Inflammatory macrophage treated with lipopolysaccharide for 4 hours (primary cell): ENCODE results near the gene SPRED1.

ENCODE experiments used
- DNase-seq: peaks from one replicate; pipeline ENCODE4 v3.0.0-alpha.2; 2020

Gene SPRED1

DNA sequence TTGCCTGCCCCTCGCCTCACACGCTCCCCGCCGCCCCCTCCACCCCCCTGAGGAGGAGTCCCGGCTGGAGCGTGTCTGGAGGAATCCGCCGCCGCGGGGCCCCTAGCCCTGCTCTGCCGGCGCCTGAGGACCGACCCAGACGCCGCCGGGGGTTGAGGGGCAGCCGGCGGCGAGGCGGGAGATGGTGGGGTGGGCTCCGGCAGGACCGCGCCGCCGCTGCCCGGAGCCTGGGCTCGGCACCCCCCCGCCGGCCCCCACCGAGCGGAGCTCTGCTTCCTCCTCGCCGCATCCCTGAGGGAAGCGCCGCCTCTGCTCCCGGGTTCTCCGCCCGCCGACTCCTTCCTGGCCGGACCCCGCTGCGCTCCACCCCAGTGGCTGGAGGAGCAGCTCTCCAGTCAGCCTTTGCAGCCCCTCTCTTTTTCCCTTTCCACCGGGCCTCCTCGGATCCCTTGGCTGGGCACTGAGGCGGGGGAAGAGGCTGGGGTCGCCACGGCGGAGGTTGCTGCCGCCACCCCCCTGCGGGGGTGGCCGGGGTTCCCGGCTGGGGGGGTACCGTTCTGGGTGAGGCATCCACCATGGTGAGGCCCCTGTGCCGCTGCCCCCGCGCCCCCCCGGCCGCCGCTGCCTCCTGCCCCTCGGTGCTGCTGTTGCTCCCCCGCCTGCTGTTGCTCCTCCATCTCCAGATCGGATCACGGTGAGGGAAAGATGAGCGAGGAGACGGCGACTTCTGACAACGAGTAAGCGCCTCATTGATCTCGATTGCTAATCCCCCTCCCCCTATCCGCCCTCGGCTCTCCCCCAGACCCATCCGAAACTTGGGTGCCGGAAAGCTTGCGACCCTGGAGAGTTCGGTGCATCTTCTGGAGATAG, at the start of gene SPRED1:
Gene SPRED1, plus strand, starts transcription at position 356 of the 870 bp plus-strand sequence. Its CDS starts 350 bp downstream, at position 706.
- DNase-seq, result peak; percentile 65

- DNase-seq, result no peak
These were observed 46.9 kb upstream of the SPRED1 start for GRCh38 chr15:38205526-38206272.

- DNase-seq, result peak; percentile 54
These were observed 45.0 kb upstream of the SPRED1 start for GRCh38 chr15:38207621-38208020.

DNA sequence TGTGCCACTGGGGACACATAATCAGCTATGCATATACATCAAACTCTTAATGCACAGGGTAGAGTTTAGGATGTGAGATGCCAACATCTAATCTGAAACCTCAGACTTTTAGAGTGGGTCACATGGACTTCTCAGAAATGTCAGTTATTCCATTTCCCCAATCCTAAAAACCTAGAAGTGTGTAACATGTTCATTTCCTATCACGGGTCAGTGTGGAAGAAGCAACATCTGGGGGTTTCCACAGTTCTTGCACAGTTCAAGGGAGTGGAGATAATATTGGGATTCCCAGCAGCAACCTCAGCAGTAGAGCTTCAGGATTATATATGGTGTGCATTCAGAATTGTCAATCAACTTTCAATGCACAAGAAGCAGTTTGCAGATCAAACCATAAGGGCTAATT, 44.4 kb upstream of the SPRED1 start:
- DNase-seq, result peak; percentile 86

DNA sequence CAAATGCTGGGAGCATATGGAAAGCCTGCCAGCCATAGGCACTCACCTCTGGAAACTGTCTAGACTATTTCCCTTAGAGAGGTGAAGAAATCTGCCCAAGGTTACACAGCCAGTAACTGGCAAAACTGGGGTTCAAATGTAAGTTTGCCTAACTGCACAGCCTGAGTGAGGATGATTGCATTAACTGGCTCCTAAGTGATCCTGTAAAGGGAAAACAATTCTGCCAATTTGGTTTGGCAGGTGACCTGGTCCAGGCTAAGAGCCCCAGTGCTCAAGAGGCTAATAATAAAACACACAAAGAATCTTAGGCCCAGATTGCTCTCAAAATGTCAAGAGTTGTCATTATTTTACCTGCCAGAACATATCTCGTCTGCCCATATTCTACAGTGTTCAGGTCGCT, 43.9 kb upstream of the SPRED1 start:
- no peak for DNase-seq

- DNase-seq, result no peak
These were observed 41.4 kb upstream of the SPRED1 start for GRCh38 chr15:38211249-38211648.

GRCh38 chr15:38211811-38212210, 40.8 kb upstream of the SPRED1 start:
- no peak for DNase-seq

- DNase-seq, result no peak
These were observed 39.8 kb upstream of the SPRED1 start for GRCh38 chr15:38212729-38213351.

- no peak for DNase-seq
These were observed 39.3 kb upstream of the SPRED1 start for GRCh38 chr15:38213356-38213755.

DNA sequence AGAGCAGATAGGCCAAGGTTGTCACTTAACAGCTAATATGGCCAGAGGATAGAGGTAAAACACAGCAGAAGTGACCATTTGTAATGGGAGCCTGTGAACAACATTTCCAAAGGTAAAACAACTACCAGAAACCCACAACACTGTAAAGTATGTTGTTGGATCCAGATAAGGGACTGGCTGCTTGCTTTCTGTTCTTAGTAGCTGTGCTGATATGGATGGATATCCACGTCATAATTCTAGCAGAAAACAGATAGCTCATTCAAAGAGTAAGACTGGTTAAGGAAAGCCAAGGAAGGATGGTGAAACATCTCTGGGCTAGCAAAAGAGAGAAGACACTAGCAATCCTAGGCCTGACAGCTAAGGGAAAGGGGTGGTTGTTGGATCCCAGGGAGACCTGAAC, 36.9 kb upstream of the SPRED1 start:
- no peak for DNase-seq

DNA sequence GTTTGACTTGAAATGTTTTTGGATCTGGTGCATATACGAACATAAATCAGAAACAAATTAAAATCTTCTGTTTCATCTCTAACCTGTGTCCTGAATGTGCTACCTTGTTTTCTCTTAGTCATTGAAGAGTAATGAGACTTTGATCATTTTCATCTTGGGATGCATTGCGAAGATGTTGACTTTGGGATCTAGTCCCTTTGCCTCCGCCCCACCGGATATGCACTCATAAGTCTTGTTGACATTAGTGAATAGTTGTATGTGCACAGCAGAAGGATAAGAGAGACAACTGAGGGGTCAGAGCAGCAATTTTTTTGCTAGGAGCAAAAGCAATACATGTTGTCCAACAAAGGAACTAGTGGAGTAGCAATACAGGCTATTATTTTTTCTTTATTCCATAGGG, 35.9 kb upstream of the SPRED1 start:
- no peak for DNase-seq

- no peak for DNase-seq
These were observed 35.4 kb upstream of the SPRED1 start for GRCh38 chr15:38217191-38217595.

DNA sequence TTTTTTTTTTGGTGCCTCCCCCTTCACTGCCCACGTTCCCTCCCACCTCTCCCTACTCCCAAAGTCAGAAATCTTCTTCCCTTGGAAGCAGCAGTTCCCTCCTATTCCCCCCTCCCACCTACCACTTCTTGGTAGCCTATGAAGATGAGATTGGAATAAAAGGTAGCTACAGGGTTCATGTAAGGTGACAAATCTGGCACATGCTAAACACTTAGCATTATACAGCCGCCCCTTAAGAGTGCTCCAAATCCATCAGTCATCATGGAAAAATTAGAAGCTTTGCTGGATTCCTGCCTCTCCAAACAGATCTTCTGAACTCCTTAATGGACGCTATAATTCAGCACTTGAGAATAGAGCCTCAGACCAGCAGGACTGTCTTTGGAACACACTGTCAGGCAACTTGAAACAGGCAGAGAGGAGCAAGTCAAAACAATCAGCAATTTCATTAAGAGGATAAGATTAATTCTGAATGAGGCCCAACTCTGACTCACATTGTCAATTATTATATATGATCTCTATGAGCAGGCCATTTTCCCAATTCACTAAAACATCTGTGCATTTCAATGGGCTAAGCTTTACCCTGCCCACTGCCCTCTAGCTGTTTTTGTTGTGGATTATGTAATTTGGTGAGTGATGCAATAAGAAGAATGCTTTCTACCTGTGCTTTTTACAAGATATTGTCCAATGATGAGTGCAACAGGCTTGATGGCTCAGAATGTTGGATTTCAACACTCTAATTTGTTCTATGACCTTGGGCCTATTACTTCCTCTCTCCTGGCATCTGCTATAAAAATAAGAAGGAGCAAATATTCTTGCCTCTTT, 34.6 kb upstream of the SPRED1 start:
- DNase-seq, result no peak

GRCh38 chr15:38220606-38221273, 31.9 kb upstream of the SPRED1 start:
- no peak for DNase-seq

DNA sequence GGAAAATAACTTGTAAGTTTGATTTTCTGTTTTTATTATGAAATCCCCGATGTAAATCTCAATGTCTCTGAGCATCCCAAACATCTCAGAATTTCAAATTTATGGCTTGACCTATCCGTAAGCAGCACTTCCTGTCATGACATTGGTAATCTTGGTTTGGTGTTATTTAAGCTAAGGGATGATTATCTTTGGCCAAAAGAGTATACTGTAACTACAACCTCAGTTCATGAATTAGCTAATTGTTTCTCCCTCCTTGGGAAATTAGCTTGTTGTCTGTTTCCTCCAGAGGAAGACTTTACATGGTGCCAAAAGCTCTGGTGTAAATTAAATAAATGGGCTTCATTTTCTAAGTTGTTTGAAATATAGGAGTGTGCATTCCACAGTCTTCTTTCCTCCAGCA, 28.1 kb upstream of the SPRED1 start:
- no peak for DNase-seq

GRCh38 chr15:38225381-38225780, 27.3 kb upstream of the SPRED1 start:
- DNase-seq, result no peak

GRCh38 chr15:38226608-38227266, 25.9 kb upstream of the SPRED1 start:
- peak; percentile 81 for DNase-seq

- DNase-seq, result no peak
These were observed 24.7 kb upstream of the SPRED1 start for GRCh38 chr15:38227941-38228340.

- DNase-seq, result no peak
These were observed 24.0 kb upstream of the SPRED1 start for GRCh38 chr15:38228618-38229017.

DNA sequence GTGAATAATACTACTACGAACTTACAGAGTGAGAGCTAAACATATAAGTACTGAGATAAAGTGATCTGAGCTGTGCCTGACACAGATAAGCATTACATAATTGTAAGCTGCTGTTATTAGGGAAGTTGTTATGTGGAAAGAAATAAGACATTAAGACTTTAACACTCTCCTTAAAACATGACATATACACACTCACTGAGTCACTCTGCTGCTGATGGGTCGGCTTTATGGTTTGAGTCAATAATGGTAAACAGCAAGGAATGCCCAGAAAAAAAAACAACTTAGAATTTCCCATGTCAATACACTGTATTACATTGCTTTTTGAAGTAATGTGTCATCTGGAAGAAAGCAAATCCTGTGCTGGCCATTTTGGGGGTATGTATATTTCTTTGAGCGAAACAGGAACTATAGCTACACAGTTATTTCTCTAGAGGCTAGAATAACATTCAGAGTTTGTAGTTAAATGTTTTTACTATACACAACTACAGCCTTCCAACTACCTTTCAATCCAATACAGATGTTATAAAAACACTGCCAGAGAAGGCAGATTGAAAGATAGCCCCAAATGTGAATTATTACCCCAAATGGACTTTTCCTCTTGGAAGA, 22.8 kb upstream of the SPRED1 start:
- peak; percentile 92 for DNase-seq

DNA sequence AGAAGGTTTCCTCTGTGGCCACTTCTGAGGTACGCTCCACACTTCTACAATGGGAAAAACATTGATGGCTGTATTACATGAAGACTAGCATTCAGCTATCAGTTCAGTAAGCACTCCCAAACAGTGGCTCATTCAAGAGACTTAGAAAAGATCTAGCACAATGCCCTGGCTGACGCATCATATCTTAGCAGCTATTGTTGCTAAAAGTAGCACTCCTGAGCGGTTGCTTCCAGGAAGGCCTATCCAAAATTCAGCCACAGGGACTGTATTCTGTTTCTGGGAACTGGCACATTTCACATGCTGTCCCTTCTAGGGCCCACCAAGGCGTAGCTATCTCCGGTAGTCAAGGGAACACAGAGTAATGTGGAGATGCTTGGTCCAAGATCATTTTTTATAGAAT, 21.2 kb upstream of the SPRED1 start:
- DNase-seq, result no peak
